H9 (cell line): ENCODE results near the gene ANKMY1. TPM values are rescaled to one million over a fixed set of nuclear protein-coding genes. Genes with fewer than 3 reads are reported as not detected.
A peak's percentile ranks its signal among the peaks of the same experiment; 100 is the strongest.

Source experiments
- DNase-seq: peaks from one replicate; pipeline ENCODE4 v3.0.0-alpha.2; 2017
- H2AFZ ChIP-seq: one replicate; pipeline ENCODE4 v1.6.1; 2013; ENCODE audit warnings: mild to moderate bottlenecking, low read length, control low read depth, moderate library complexity
- H2AK5ac ChIP-seq: 2 replicates; pipeline ENCODE4 v1.6.1; 2013; ENCODE audit warnings: low read length, control low read depth, mixed read lengths; ENCODE audit not compliant: insufficient read length
- H2BK120ac ChIP-seq: one replicate; pipeline ENCODE4 v1.6.1; 2013; ENCODE audit warnings: low read depth, mild to moderate bottlenecking, low read length, control low read depth, inconsistent platforms; ENCODE audit not compliant: poor library complexity, severe bottlenecking
- H2BK12ac ChIP-seq: 2 replicates; pipeline ENCODE4 v1.6.1; 2013; ENCODE audit warnings: low read length, control low read depth, mixed read lengths, low read depth; ENCODE audit not compliant: insufficient read length
- H2BK15ac ChIP-seq: 2 replicates; pipeline ENCODE4 v1.6.1; 2013; ENCODE audit warnings: low read depth, low read length, control low read depth
- H2BK20ac ChIP-seq: one replicate; pipeline ENCODE4 v1.6.1; 2013; ENCODE audit warnings: low read depth, mild to moderate bottlenecking, low read length, control low read depth, inconsistent platforms; ENCODE audit not compliant: poor library complexity, severe bottlenecking
- H2BK5ac ChIP-seq: 2 replicates; pipeline ENCODE4 v1.6.1; 2013; ENCODE audit warnings: low read length, control low read depth, mixed read lengths; ENCODE audit not compliant: insufficient read length
- H3K14ac ChIP-seq: 2 replicates; pipeline ENCODE4 v1.6.1; 2013; ENCODE audit warnings: low read length, control low read depth; ENCODE audit not compliant: insufficient read depth
- H3K18ac ChIP-seq: 2 replicates; pipeline ENCODE4 v1.6.1; 2013; ENCODE audit warnings: low read depth, mild to moderate bottlenecking, mixed read lengths, low read length, control low read depth; ENCODE audit not compliant: insufficient read length
- H3K23ac ChIP-seq: 2 replicates; pipeline ENCODE4 v1.6.1; 2013; ENCODE audit warnings: low read length, control low read depth, mixed read lengths, low read depth; ENCODE audit not compliant: insufficient read length
- H3K23me2 ChIP-seq: 2 replicates; pipeline ENCODE4 v1.6.1; 2013; ENCODE audit warnings: low read depth, mild to moderate bottlenecking, mixed read lengths, low read length, control low read depth; ENCODE audit not compliant: insufficient read length, poor library complexity, severe bottlenecking
- H3K27ac ChIP-seq: 2 replicates; pipeline ENCODE4 v1.5.1; 2013; ENCODE audit warnings: low read length, control low read depth, mixed read lengths, low read depth; ENCODE audit not compliant: insufficient read length
- H3K27me3 ChIP-seq: 2 replicates; pipeline ENCODE4 v1.6.1; 2013; ENCODE audit warnings: low read length, control low read depth, inconsistent platforms; ENCODE audit not compliant: insufficient read depth
- H3K4ac ChIP-seq: 2 replicates; pipeline ENCODE4 v1.6.1; 2013; ENCODE audit warnings: low read depth, mild to moderate bottlenecking, control low read depth, inconsistent platforms, low read length, moderate library complexity
- H3K4me1 ChIP-seq: 2 replicates; pipeline ENCODE4 v1.6.1; 2013; ENCODE audit warnings: low read length, control low read depth, inconsistent platforms; ENCODE audit not compliant: insufficient read depth
- H3K4me2 ChIP-seq: 2 replicates; pipeline ENCODE4 v1.6.1; 2013; ENCODE audit warnings: low read length, control low read depth, mixed read lengths; ENCODE audit not compliant: insufficient read length, insufficient read depth
- H3K56ac ChIP-seq: 2 replicates; pipeline ENCODE4 v1.6.1; 2013; ENCODE audit warnings: low read depth, mild to moderate bottlenecking, mixed read lengths, low read length, control low read depth; ENCODE audit not compliant: insufficient read length
- H3K79me1 ChIP-seq: 2 replicates; pipeline ENCODE4 v1.6.1; 2013; ENCODE audit warnings: low read depth, mild to moderate bottlenecking, moderate library complexity, low read length, control low read depth, inconsistent platforms; ENCODE audit not compliant: insufficient read depth, poor library complexity, severe bottlenecking
- H3K79me2 ChIP-seq: 2 replicates; pipeline ENCODE4 v1.6.1; 2013; ENCODE audit warnings: low read length, control low read depth, inconsistent platforms; ENCODE audit not compliant: insufficient read depth
- H3K9ac ChIP-seq: 2 replicates; pipeline ENCODE4 v1.6.1; 2013; ENCODE audit warnings: low read length, control low read depth, mixed read lengths; ENCODE audit not compliant: insufficient read length; ENCODE audit errors: extremely low read depth
- H3K9me3 ChIP-seq: one replicate; pipeline ENCODE4 v1.6.1; 2013; ENCODE audit warnings: low read depth, low read length, inconsistent platforms; ENCODE audit not compliant: control insufficient read depth
- H3T11ph ChIP-seq: one replicate; pipeline ENCODE4 v1.6.1; 2013; ENCODE audit warnings: mild to moderate bottlenecking, low read length, control low read depth, inconsistent platforms
- H4K20me1 ChIP-seq: one replicate; pipeline ENCODE4 v1.6.1; 2013; ENCODE audit not compliant: control insufficient read depth, insufficient read length, insufficient read depth
- H4K5ac ChIP-seq: 2 replicates; pipeline ENCODE4 v1.6.1; 2013; ENCODE audit warnings: low read depth, mild to moderate bottlenecking, mixed read lengths, low read length, control low read depth; ENCODE audit not compliant: insufficient read length
- H4K8ac ChIP-seq: replicated peaks from 2 replicates; pipeline ENCODE4 v1.6.1; 2013; ENCODE audit warnings: low read length, control low read depth, mixed read lengths, low read depth; ENCODE audit not compliant: insufficient read length
- H4K91ac ChIP-seq: 2 replicates; pipeline ENCODE4 v1.6.1; 2013; ENCODE audit warnings: low read depth, mild to moderate bottlenecking, moderate library complexity, mixed read lengths, low read length, control low read depth; ENCODE audit not compliant: insufficient read length
- H3K27ac Mint-ChIP-seq, 3 experiments: 2 replicates in 2 of 3; 3 replicates in 1 of 3; pipeline ENCODE4 v1.8.0; 2020 to 2021; ENCODE audit warnings: mixed read lengths in 3 of 3, mild to moderate bottlenecking in 1 of 3, moderate library complexity in 1 of 3
- H3K27me3 Mint-ChIP-seq: 2 replicates; pipeline ENCODE4 v1.8.0; 2021; ENCODE audit warnings: low read depth, mild to moderate bottlenecking, moderate library complexity, mixed read lengths
- H3K36me3 Mint-ChIP-seq, 3 experiments: 2 replicates in 2 of 3; 3 replicates in 1 of 3; pipeline ENCODE4 v1.8.0; 2020 to 2021; ENCODE audit warnings: low read depth in 3 of 3, mixed read lengths in 3 of 3; ENCODE audit not compliant: insufficient read depth in 1 of 3
- H3K4me1 Mint-ChIP-seq, 2 experiments: 2 replicates each; pipeline ENCODE4 v1.8.0; 2020; ENCODE audit warnings: mixed read lengths in 2 of 2
- H3K4me3 Mint-ChIP-seq, 2 experiments: 2 replicates in 1 of 2; 3 replicates in 1 of 2; pipeline ENCODE4 v1.8.0; 2020 to 2021; ENCODE audit warnings: mild to moderate bottlenecking in 2 of 2, mixed read lengths in 2 of 2, moderate library complexity in 1 of 2
- H3K9me3 Mint-ChIP-seq, 2 experiments: 2 replicates in 1 of 2; 3 replicates in 1 of 2; pipeline ENCODE4 v1.8.0; 2020; ENCODE audit warnings: mild to moderate bottlenecking in 2 of 2, mixed read lengths in 2 of 2, moderate library complexity in 1 of 2
- CTCF ChIP-seq: fragments of 200-600 bp; sonication (generic); conservative IDR thresholded peaks from 3 replicates; pipeline ENCODE4 v1.8.0; 2021; ENCODE audit warnings: antibody characterized with exemption, mild to moderate bottlenecking
- WGBS: extraction: QIAGEN DNeasy Blood & Tissue Kit; methylation state at CpG from one replicate; pipeline ENCODE4 v1.1.7; 2013; ENCODE audit warnings: missing lambda C conversion rate, low lambda C conversion rate, mixed read lengths; ENCODE audit not compliant: insufficient read length; ENCODE audit errors: extremely low coverage; 5-methylcytosine and 5-hydroxymethylcytosine counted together
- total RNA-seq: library from RNA; stranded (reverse); gene quantifications from 2 replicates; pipeline ENCODE4 v1.2.1, GENCODE V29; 2021

The ANKMY1 gene
- total RNA-seq, 1 experiment from 2014 or later, result 13.7 TPM

- Histone ChIP-seq H3K79me2 (no peaks in the 10 kb centered on the region), H3T11ph (no peak overlapping the region), H3K9ac (no peak overlapping the region), H3K14ac (peak overlapping the region; percentile 74), H2BK5ac (no peak overlapping the region), H3K56ac (no peak overlapping the region), H2AFZ (no peak overlapping the region), H3K27ac (no peak overlapping the region), H2BK12ac (no peak overlapping the region), H3K18ac (peak overlapping the region; percentile 2), H3K9me3 (no peaks in the 10 kb centered on the region), H4K20me1 (no peaks in the 10 kb centered on the region), H2AK5ac (no peak overlapping the region), H4K8ac (no peak overlapping the region), H2BK20ac (no peak overlapping the region), H3K79me1 (no peaks in the 10 kb centered on the region), H3K23ac (no peak overlapping the region), H2BK120ac (no peak overlapping the region), H3K4me1 (no peaks in the 10 kb centered on the region; the same call in 1 of the 2 replicates), H4K91ac (no peak overlapping the region), H3K4me2 (peak overlapping the region; percentile 61), H4K5ac (no peak overlapping the region), H3K27me3 (peaks cover 5% of the 10 kb centered on the region; the same call in 1 of the 2 replicates), H3K23me2 (peaks cover 3% of the 10 kb centered on the region), H2BK15ac (no peak overlapping the region), H3K4ac (no peak overlapping the region)
- peaks cover 21% of the 10 kb centered on the region for H3K27me3 Mint-ChIP-seq
- H3K27ac Mint-ChIP-seq, result no peak overlapping the region
- H3K9me3 Mint-ChIP-seq, result no peaks in the 10 kb centered on the region; a peak in 1 of 5 replicates
- H3K36me3 Mint-ChIP-seq, result peaks cover 0 to 13% (median 0%) of the 10 kb centered on the region in 3 experiments; a peak in 2 of 7 replicates
- peak; percentile 33; the same call in 2 of the 3 replicates for TF ChIP-seq CTCF
- no CpG with 5 or more reads among the region's 101 CpGs for WGBS
- H3K4me1 Mint-ChIP-seq, result peaks cover 28 to 34% of the 10 kb centered on the region in 2 experiments
- DNase-seq, result peak; percentile 98
- H3K4me3 Mint-ChIP-seq, result peak overlapping the region; percentile 72 to 81
Measured at GRCh38 chr2:240560480-240561324, 2.9 kb upstream of the ANKMY1 start.
